Measurements from ENCODE around the gene FMN2. TPM values are rescaled to one million over a fixed set of nuclear protein-coding genes. Genes with fewer than 3 reads are reported as not detected.

FMN2 gene
- total RNA-seq, 1 experiment from 2014 or later, result 39.8 TPM

DNA sequence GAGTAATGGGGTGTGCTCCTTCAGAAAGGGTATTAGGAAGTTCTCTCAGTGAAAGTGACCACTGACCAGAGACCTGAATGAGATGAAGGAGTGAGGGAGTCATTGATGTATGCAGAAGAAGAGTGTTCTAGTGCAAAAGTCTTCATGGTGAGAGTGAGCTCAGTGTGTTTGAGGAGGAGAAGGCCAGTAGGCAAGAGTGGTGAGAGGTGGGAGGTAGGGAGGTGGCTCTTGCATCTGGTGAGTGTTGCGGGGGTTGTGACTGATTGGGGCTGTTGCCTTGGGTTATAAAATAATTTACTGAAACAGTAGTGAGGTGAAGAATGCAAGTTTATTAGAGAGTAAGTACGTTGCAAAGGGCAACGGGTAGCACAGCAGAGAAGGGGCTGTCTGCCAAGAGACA, 26.2 kb downstream of the FMN2 start:
- no peak for DNase-seq (ENCODE audit: low read depth, low spot score)
- in situ Hi-C loops (cut with HindIII; ENCODE audit: low pct_unique_long_range_greater_than_20kb, low sequenced_read_pairs), result no loop called here

- no peak for DNase-seq (ENCODE audit: low read depth, low spot score)
- in situ Hi-C loops (cut with HindIII; ENCODE audit: low pct_unique_long_range_greater_than_20kb, low sequenced_read_pairs), result no loop called here
Observed at GRCh38 chr1:240122639-240123613, 31.2 kb downstream of the FMN2 start.

- in situ Hi-C loops (cut with HindIII; ENCODE audit: low pct_unique_long_range_greater_than_20kb, low sequenced_read_pairs), result no loop called here
- no peak for DNase-seq (ENCODE audit: low read depth, low spot score)
Observed at GRCh38 chr1:240126821-240127220, 35.1 kb downstream of the FMN2 start.

- DNase-seq (ENCODE audit: low read depth, low spot score), result no peak
- in situ Hi-C loops (cut with HindIII; ENCODE audit: low pct_unique_long_range_greater_than_20kb, low sequenced_read_pairs), result no loop called here
Observed at GRCh38 chr1:240128366-240128765, 36.7 kb downstream of the FMN2 start.

- no peak for DNase-seq (ENCODE audit: low read depth, low spot score)
- in situ Hi-C loops (cut with HindIII; ENCODE audit: low pct_unique_long_range_greater_than_20kb, low sequenced_read_pairs), result no loop called here
Observed at GRCh38 chr1:240134113-240134512, 42.4 kb downstream of the FMN2 start.

DNA sequence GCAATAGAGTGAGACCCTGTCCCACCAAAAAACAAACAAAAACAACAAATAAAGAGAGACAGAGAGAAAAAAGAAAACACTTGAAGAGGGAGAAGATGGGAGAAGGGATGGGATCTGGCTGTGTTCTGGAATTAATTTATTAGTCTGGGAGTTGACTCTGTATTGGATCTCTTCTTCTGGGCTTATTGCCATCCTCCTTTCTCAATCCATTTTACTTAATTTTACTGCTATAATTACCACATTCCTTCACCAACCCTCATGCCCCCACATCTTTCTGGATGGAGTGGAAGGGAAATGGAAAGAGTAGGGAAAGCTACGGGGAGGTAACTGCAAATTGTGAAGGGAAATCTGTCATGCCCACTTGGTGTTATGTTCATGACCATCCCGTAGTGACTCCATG, 42.9 kb downstream of the FMN2 start:
- DNase-seq (ENCODE audit: low read depth, low spot score), result no peak

GRCh38 chr1:240136402-240136801, 44.7 kb downstream of the FMN2 start:
- in situ Hi-C loops (cut with HindIII; ENCODE audit: low pct_unique_long_range_greater_than_20kb, low sequenced_read_pairs), result no loop called here
- DNase-seq (ENCODE audit: low read depth, low spot score), result no peak

More for the DNA sequence above, 42.9 kb downstream of the FMN2 start:
- in situ Hi-C loops (cut with HindIII; ENCODE audit: low pct_unique_long_range_greater_than_20kb, low sequenced_read_pairs), result no loop called here

- in situ Hi-C loops (cut with HindIII; ENCODE audit: low pct_unique_long_range_greater_than_20kb, low sequenced_read_pairs), result no loop called here
- DNase-seq (ENCODE audit: low read depth, low spot score), result no peak
Observed at GRCh38 chr1:240138867-240139266, 47.2 kb downstream of the FMN2 start.

DNA sequence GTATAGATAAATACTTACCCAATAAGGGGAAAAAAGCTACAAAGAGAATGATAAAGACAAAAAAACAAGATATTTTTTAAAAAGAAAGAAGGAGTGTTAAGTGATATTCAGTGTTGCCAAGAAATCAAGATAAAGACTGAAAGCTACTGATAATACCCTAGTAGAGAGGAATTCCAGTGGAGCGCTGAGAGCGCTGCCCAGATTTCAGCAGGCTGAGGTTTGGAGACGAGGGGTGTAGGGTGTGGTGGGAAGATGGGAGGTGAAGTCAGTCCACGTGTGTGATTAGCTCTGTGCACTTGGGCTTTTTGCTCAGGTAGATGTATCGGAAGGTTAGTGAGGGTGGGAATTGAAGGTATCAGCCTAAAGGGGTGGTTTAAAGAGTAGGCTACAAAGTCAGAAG, 47.8 kb downstream of the FMN2 start:
- no peak for DNase-seq (ENCODE audit: low read depth, low spot score)
- in situ Hi-C loops (cut with HindIII; ENCODE audit: low pct_unique_long_range_greater_than_20kb, low sequenced_read_pairs), result no loop called here

DNA sequence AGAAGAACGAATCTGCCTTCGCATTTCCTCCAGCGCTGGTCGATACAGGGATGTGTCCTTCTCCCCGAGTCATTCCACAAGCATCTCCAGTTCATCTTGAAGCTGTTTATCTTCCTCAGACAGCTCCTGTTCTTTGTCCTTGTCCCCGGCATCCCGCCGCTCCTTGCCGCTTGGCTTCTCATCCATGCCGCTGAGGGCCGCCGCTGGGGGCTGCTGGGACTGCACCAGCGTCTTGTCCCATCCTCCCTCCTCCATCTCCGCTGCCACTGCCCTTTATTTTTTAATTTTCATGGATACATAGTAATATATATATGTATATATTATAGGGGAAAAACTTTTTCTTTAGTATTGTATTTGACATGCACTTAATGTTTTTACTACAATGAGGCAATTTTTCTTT, 53.4 kb downstream of the FMN2 start:
- in situ Hi-C loops (cut with HindIII; ENCODE audit: low pct_unique_long_range_greater_than_20kb, low sequenced_read_pairs), result no loop called here
- no peak for DNase-seq (ENCODE audit: low read depth, low spot score)

- no peak for DNase-seq (ENCODE audit: low read depth, low spot score)
- in situ Hi-C loops (cut with HindIII; ENCODE audit: low pct_unique_long_range_greater_than_20kb, low sequenced_read_pairs), result no loop called here
Observed at GRCh38 chr1:240148333-240148732, 56.6 kb downstream of the FMN2 start.

DNA sequence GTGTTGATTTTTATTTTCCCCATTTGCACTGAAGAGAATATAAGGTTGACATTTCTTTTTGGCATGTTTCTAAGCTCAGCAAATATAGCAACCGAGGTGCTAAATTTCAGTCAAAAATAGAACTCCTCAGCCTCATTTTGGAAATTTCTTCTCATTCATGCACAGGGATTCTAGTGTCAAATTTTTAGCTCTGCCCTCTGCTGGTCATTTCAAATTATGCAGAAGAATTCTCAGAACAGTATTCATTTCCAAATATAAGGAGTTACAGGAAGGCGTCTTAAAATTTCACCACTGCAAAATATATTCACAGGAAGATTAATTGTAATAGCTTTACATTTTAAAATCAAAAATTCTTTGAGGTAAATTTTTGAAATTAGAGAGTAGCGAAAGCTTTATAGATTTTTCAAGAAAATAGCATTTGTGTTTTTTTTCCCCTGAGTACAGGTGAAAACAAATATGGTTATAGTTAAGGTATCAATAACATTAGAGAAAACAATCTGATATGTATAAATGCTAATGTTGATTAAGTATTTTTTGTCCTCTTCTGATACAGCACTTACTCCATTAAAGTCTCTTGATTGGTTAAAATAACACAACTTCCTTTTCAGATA, 57.9 kb downstream of the FMN2 start:
- DNase-seq (ENCODE audit: low read depth, low spot score), result peak; percentile 76
- in situ Hi-C loops (cut with HindIII; ENCODE audit: low pct_unique_long_range_greater_than_20kb, low sequenced_read_pairs), result no loop called here

GRCh38 chr1:240151136-240151735, 59.6 kb downstream of the FMN2 start:
- in situ Hi-C loops (cut with HindIII; ENCODE audit: low pct_unique_long_range_greater_than_20kb, low sequenced_read_pairs), result no loop called here
- no peak for DNase-seq (ENCODE audit: low read depth, low spot score)

DNA sequence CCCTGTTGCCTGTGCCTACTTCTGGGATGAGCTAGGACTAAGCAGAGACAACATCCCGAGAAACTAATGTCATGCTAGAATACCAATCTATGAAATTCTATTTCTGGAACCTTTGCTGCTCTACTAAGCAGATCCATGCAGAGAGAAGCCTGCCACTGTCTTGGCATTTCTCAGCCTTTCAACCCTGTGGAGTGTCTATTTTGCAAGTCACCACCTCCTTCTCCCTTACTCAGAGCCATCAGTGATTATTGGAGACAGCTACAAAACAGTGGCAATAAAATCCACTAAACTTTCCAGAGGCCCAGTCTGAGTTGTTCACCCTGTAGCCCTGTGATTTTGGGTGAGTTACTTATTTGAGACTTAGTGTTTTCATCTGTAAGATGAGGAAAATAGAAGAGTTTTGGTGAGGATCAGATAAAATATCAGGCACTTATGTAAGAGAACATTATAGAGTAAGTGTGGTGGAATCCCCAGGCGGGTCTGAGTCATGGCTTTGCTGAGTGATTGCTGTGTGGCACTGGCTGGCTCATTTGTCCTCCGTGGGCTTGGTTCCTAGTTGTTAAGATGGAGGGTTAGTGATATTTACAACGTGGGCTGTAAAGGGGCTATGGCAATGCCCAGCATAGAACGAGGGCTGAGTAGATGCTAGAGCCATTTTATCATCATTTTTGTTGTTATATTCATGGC, 61.1 kb downstream of the FMN2 start:
- no peak for DNase-seq (ENCODE audit: low read depth, low spot score)
- in situ Hi-C loops (cut with HindIII; ENCODE audit: low pct_unique_long_range_greater_than_20kb, low sequenced_read_pairs), result no loop called here

- in situ Hi-C loops (cut with HindIII; ENCODE audit: low pct_unique_long_range_greater_than_20kb, low sequenced_read_pairs), result no loop called here
Observed at GRCh38 chr1:240155605-240156004, 63.9 kb downstream of the FMN2 start.

GRCh38 chr1:240164742-240165141, 73.1 kb downstream of the FMN2 start:
- DNase-seq (ENCODE audit: low read depth, low spot score), result no peak
- in situ Hi-C loops (cut with HindIII; ENCODE audit: low pct_unique_long_range_greater_than_20kb, low sequenced_read_pairs), result no loop called here

More at GRCh38 chr1:240155605-240156004, 63.9 kb downstream of the FMN2 start:
- DNase-seq (ENCODE audit: low read depth, low spot score), result no peak

DNA sequence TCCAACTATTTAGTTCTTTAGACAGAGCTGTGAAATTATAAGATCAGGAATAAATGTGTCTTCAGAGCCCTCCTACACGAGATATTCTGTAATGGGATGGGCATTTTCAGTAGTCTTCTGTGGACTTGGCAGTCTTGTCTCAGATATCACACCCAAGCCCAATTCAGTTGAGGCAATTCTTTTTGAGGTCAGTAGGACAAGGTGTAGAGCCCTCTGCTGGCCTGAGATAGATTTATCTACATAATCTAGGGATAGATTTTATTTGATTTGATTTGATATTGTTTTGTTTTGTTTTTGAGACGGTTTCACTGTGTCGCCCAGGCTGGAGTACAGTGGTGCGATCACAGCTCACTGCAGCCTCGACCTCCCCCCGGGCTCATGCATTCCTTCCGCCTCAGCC, 77.5 kb downstream of the FMN2 start:
- in situ Hi-C loops (cut with HindIII; ENCODE audit: low pct_unique_long_range_greater_than_20kb, low sequenced_read_pairs), result no loop called here
- DNase-seq (ENCODE audit: low read depth, low spot score), result peak; percentile 55

GRCh38 chr1:240170266-240170665, 78.6 kb downstream of the FMN2 start:
- in situ Hi-C loops (cut with HindIII; ENCODE audit: low pct_unique_long_range_greater_than_20kb, low sequenced_read_pairs), result no loop called here
- no peak for DNase-seq (ENCODE audit: low read depth, low spot score)
